GM12801 (cell line): ENCODE measurements around the gene FARP1.

ENCODE experiments used
- TF ChIP-seq, protein P1 (sequence below): IDR thresholded peaks from one replicate; pipeline ENCODE4 v1.5.1; 2011; ENCODE audit warnings: control low read depth; ENCODE audit not compliant: insufficient read length; ENCODE audit errors: extremely low read depth

The FARP1 gene

DNA sequence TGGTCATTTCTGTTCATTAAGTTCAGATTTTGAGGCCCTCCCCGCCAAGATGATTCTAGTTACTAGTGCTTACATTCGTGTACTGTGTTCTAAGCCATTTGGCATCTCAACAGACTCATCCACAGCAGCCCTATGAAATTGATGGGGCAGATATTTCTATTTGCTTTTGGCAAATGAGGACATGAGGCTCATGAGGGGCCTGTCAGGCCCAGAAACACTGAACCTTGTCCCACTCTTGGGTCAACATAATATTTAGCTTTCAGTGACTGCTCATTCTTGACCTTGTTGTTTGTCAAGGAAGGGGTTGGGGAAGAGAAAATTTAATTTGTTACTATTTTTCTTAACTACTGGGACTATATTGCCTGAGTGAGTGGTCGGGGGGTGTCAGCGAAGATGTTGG, 126.5 kb downstream of the FARP1 start:
- TF ChIP-seq, protein P1, sequence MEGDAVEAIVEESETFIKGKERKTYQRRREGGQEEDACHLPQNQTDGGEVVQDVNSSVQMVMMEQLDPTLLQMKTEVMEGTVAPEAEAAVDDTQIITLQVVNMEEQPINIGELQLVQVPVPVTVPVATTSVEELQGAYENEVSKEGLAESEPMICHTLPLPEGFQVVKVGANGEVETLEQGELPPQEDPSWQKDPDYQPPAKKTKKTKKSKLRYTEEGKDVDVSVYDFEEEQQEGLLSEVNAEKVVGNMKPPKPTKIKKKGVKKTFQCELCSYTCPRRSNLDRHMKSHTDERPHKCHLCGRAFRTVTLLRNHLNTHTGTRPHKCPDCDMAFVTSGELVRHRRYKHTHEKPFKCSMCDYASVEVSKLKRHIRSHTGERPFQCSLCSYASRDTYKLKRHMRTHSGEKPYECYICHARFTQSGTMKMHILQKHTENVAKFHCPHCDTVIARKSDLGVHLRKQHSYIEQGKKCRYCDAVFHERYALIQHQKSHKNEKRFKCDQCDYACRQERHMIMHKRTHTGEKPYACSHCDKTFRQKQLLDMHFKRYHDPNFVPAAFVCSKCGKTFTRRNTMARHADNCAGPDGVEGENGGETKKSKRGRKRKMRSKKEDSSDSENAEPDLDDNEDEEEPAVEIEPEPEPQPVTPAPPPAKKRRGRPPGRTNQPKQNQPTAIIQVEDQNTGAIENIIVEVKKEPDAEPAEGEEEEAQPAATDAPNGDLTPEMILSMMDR, result no peak

DNA sequence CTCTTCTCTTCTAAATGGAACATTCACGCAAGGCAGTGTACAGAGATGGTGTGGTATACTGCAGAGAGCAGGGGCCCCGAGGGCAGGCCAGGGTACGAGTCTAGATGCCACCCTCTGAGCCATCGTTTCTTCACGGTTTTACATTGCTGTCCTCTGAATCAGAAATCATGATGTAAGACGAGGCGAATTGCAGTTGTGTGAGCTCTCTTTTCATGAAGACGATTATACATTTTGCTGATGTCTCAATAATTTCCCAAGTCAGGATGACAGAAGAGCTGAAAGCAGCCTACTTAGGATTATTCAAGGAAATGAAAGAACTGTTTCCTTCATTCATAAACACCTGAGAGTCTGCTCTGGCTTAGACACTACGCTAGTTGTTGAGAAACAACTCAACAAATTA, 127.9 kb downstream of the FARP1 start:
- TF ChIP-seq, protein P1, result no peak

DNA sequence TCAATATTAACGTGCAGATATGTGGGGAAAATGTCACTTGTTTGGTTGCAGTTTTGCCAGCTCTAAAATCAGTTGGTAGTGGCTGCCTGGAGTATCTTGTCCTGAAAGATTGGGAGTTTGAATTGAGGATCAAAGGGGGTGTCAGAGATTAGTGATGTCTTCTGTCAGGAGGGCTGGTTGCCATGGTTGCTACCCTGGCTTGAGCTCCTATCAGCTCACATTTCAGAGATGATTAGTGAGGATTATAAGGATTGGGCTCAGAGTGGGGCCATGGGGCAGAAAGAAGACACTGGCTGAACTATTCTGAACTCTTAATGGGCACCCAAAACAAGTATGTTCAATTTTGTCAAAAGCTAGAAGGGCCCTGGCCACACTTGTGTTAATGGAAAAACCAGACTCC, 129.7 kb downstream of the FARP1 start:
- TF ChIP-seq, protein P1, result no peak

DNA sequence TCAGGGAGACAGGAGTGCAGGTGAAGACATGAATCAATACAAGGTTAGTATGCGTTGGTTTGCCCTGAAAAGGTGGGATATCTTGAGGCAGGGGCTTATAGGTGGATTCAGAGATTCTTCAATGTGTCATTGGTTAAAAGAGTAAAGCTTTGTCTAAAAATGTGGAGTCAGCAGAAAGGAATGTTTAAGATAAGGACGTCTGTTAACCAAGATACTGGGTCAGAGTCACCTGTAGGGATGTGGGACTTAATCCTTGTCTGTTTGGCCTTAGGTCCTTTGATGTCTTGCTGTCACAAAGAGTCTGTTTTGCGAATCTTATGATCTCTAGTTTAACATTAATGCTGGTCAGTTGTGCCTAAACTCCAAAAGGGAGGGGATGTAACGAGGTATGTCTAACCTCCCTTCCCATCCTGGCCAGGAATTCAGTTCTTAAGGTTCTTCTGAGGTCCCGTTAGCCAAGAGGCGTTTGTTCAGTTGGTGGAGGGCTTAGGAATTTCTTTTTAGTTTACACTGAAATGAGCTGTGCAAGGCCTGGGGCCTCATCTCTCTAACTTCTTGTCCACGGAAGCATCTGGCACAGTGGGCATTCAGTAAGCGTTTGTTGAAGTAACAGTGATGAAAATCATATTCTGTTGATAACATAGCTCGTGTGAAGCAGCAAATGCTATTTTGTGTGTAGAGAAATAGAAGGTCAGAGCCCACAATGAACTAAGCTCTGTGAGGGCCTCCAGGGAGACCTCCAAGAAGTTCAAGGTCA, 130.4 kb downstream of the FARP1 start:
- TF ChIP-seq, protein P1, result no peak

DNA sequence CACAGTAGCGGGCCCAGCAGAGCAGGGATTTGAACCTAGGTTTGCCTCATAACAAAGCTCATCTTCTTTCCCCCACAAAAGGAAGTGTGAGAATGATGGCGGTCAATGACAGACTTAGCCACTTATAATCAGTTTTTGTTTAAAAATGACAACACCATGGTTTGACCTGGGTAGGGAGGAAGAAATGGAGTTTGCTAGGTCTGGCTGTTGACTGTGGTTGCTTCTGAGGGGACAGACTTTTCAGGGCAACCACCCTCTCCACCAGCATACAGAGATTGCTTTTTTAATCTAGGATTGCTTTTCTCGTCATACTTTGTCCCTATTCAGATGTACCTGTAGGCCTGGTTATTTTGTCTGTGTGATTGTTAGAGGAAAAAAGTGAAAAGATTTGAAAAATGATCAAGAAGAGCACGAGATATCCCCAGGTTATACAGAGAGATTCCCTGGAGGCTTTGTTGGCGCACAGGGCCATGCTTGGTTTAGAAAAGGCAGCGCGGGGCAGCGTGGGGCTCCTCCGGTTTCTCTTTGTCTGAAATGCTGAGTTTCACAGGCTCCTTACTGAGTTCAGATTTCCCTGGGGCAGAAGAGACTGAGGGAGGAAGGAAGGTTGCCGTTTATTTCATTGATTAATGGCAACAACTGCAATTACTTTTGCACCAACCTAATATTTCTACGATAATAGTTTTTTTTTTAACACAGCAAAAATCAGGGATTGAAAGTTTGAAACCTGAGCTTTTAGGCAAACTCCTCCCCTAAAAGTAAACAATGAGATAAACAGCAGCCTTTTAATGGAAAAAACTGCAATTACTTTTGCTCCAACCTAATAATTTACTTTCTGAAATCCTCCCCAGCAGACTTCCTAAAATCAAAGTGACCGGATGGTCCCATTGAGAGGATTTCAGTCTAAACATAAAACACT, 131.2 kb downstream of the FARP1 start:
- TF ChIP-seq, protein P1, result no peak

DNA sequence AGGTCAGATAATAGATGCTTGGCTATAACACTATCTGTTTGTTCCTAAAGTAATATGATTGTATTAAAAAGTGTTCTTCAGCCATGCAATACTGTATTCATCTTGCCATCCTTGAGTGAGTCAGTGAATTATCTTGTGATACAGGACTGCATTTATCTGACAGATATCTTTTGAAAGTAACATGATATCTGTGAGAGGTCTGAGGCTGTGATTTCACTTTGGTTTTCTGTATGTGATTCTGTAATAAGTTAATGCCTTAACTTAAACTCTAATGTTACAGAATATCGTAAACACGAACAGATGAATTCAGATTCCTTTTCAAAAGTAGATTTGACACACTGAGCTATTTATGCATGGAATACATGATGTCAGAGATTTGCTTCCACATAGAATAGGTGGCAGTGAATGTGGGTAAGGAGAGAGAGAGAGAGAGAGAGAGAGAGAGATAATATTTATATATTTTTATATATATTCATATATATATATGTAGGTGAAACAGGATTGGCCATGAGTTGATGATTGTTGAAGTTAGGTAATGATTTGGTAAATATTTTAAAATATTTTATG, 132.1 kb downstream of the FARP1 start:
- TF ChIP-seq, protein P1, result no peak

DNA sequence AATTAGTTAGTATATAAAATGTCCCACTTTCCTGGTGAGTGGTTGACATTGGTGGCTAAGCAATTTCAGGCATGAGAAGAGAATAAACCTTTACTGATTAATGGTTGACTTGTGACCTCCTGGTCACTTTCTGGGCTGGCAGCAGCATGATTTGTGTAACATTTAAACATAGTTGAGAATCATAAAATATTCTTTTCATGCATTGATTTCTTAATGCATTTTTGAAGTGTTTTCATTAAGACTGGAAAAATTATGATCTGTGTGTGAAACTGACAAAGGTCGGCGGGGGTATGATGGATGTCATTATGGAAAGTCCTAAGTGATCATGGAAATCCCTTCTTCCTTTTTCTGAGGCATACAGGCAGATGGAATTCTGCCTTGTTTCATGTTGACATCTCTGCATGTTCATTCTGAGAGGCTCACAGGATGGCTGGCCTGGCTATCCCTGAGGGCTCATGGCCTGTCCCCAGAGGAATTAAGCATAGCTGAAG, 132.8 kb downstream of the FARP1 start:
- TF ChIP-seq, protein P1, result no peak
